ENCODE results near the gene MDH2.
"Not testable (repeated sequence)": the region's sequence is repeated elsewhere in the genome, so short reads cannot be mapped to it uniquely, and the experiment has no call there.

The MDH2 gene

DNA sequence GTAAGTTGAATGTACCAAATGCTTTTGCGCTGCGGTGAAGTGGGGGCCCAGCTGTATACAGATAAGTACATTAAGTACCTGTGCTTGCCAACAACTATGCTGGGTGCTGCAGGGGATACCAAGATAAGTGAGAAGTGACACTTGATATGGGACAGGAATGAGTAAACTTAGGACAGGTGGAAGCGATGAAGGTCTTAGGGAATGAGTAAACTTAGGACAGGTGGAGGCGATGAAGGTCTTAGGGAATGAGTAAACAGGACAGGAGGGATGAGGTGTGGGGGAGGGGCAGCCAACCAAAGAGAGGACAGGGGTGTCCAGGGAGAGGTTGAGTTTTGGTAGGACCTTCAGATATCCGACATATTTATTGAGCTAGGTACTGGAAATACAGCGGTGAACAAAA, 1.4 kb downstream of the MDH2 start:
- no peak for DNase-seq

DNA sequence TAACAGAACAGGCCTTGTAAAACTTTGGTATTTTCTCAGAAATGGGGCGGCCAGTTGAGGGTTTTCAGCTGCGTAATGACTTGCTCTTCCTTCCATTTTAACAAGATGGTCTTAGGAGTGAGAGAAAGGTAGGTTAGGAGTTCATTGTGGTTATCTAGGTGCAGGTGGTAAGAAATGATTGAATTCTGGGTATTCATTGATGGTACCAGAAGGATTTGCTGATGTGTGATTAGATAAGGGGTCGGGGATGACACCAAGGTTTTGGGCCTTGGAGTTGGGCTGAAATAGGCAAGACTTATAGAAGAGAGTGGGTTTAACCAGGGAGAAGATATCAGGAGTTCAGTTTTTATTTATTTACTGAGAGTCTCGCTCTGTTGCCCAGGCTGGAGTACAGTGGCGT, 2.6 kb downstream of the MDH2 start:
- DNase-seq = no peak

GRCh38 chr7:76051840-76052239, 3.9 kb downstream of the MDH2 start:
- DNase-seq = no peak

DNA sequence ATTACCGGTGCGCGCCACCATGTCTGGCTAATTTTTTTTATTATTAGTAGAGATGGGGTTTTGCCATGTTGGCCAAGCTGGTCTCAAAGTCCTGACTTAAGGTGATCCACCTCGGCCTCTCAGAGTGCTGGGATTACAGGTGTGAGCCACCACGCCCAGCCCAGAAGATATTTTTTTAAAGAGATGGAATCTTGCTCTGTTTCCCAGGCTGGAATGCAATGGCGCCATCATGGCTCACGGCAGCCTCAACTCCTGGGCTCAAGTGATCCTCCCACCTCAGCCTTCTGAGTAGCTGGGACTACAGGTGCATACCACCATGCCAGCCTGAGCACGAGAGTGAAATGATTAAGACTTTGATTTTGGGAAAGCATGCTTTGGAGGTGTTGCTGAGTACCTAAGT, 4.8 kb downstream of the MDH2 start:
- DNase-seq = not testable (repeated sequence)

DNA sequence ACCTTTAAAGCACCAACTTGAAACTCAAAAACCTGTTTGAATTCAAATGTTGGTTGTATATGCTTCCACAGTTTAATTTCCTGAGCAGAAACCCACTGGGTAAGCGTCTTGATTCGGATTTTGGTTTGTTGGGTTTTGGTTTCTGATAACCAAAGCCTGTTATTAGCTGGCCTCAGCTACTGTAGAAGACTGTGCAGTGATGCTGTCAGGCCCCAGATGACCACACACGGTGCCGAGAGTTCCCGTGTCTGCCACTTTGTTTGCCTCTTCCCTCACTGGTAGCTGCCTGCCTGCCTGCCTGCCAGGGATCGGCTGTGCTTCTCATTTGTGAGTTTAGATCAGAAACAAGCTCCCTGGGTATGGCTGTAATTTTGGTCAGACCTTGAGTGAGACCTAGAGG, 5.6 kb downstream of the MDH2 start:
- DNase-seq = no peak

- no peak for DNase-seq
These were observed 6.5 kb downstream of the MDH2 start for GRCh38 chr7:76054123-76055120.

- no peak for DNase-seq
These were observed 8.3 kb downstream of the MDH2 start for GRCh38 chr7:76056241-76056640.

- DNase-seq = no peak
These were observed 9.4 kb downstream of the MDH2 start for GRCh38 chr7:76057103-76057812.

- DNase-seq = no peak
These were observed 9.9 kb downstream of the MDH2 start for GRCh38 chr7:76057813-76058145.

- DNase-seq = not testable (repeated sequence)
These were observed 10.8 kb downstream of the MDH2 start for GRCh38 chr7:76058745-76059144.

DNA sequence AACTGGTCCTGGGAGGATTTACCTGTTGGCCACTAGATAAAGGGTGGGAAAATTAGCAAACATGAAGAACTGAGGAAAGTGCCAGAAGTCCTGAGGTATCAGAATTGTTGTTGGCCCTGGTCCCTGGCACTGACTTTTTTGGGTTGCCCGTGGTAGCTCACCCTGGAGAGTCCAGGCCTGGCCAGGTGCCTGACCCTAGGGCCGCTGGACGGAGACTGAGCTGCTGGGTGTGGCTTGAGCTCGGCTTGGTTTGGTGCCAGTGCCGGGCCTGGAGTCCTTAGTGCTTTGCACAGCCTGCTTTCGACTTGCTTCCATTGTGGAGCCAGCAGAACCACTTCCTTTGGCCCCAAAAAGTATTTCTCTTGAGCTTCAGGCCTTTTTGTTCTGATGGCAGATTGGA, 12.9 kb downstream of the MDH2 start:
- no peak for DNase-seq

DNA sequence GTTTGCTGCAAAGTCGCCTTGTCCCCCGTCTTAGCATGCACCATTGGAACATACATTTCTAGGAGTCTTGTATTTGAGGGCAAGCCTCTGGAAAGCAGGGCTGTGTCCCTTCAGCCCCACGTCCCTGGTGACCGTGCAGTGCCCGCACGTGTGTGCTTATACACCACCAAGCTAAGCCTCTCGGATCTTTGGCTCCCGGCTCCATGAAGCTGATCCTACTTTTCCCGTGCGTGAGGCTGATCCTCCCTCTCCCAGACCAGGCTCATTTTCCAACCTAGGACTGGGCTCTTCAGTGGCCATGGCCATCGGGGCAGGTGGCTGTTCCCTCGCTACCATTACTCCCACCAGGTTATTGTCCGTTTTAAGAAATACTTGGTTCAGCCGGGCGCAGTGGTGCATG, 14.3 kb downstream of the MDH2 start:
- no peak for DNase-seq

DNA sequence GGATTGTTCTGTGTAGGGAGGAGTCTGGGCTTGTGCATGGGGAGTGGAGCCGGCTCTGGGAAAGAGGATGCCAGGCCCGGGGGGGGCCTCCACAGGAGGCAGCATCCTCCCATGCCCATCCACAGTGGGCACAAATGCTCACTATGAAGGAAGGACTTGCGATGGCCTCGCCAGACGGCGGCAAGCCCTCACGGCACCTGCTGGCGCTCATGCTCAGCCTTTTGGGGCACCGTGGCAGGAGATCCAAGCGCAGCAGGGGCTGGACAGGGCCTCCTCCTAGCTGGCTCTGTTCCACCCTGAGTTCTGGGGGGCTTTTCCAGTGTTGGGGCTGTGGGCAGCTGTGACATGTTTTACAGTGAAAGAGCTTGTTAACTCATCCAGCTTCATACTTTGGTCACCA, 15.2 kb downstream of the MDH2 start:
- DNase-seq = no peak

- DNase-seq = no peak
These were observed 15.6 kb downstream of the MDH2 start for GRCh38 chr7:76063525-76063924.

GRCh38 chr7:76064208-76064970, 16.5 kb downstream of the MDH2 start:
- DNase-seq = no peak

DNA sequence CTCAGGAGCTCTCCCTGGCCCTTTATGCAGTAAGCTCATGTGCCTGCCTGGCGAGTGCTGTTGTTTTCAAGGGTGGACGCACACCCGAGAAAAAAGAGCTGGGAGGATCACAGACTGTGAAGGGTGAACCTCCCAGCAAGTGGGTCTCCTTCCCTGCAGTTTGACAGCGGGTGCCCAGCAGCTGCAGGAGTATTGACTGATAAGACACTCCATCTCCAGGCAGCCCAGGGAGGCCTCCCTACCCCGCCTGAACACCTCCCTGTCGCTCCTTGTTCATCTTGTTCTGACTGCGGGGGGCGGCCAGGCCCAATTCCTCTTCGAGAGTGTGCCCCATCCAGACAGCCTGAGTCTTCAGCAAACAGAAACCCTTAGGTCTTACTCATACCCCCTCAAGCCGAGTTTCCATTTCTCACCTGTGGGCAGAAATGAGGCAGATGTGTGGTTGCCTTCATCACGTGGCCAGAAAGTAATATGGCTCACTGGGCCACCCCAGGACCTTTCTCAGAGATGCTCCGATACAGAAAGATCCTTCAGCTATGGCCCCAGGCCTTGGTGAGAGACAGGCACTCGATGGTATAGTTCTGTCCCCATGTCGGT, 17.2 kb downstream of the MDH2 start:
- DNase-seq = no peak

DNA sequence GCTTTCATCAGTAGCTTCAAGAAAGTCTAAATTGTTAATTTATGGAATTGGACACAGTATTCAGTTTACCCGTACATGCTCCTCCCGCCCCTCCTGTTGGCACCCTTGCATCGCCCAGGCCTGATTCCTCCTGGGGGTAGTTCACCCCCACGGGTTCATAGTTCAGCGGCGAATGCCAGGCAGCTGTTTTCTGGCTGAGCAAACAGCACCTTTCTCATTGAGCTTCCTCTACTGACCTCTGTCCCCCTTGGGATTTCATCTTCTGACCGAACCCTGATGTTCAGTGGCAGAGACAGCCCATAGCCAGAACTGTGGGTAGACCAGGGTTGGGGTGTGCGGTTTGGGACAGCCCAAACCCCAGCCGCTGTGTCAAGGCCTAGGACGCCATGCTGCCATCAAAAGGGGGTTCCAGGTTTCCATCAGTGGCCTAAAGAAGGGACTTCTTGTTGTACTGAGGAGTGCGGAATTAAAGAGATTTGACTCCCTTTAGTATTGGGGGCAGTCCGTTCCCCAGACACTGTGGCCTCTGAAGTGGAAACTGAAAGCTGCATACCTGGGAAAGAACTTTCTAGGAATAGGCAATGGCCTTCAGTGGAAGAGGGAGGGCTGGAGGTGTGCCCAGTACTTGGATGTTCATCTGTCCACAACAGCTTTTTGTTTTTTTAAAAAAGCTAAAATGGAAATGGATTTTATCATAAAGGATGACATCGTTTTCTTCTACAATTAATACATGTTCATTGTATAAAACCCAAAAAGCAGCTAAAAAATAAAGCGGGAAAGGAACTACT, 19.0 kb downstream of the MDH2 start:
- DNase-seq = no peak

DNA sequence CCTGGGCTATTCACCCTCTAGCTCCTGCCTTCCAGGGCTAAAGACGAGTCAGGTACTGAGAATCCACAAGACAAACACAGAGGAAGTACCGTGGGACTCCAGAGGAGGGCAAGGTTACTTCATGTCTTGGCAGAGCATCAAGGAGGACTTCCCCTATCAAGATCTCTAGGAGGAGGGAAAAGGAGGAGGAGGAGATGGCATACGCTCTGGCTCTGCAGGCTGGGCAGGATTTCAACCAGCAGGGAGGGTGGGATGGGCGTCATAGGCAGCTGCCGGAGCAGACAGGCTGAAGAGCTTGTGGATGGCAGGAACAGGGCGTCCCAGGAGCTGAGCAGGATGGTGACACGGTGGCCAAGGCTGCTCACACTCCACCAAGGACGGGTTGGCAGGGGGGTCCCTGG, 21.3 kb downstream of the MDH2 start:
- DNase-seq = no peak

DNA sequence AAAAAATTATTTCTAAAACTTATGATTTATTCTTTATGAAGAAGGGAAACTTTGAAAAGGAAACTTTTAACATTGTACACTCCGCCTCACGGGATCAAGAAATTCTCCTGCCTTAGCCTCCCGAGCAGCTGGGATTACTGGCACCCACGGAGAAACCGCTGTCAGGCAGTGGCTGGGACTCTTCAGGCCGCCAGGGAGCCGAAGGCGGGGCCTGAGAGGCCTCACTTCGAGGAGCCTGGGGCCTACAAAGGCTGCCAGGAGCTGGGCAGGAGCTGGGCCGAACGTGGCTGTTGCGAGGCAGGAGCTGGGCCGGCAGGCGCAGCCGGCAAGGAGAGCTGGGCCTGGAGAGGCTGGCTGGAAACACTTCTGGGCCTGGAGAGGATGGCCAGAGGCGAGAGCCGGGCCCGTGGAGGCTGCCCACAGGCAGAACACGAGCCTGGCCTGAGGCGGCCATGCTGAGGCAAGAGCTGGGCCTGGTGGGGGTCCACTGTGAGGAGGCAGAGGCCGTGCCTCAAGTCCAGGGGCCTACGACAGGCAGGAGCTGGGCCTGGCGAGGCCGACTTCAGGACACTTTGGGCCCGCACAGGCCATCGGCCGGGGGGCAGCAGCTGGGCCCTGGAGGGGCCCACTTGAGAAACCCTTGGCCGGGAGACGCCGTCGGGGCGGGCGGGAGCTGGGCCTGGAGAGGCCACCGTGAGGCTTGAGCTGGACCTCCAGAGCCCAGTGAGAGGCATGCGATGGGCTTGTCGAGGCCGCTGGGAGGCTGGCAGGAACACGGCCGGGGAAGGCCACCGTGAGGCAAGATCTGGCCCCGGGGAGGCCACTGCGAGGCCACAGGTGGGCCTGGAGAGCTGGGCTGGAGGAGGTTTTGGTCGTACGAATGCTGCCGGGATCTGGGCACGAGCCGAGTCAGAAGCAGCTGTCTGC, 23.7 kb downstream of the MDH2 start:
- DNase-seq = no peak

GRCh38 chr7:76072243-76073148, 24.6 kb downstream of the MDH2 start:
- no peak for DNase-seq
